T-cell (primary cell): ENCODE measurements around the gene SENP7. TPM values are rescaled to one million over a fixed set of nuclear protein-coding genes. Genes with fewer than 3 reads are reported as not detected.

Experiments
- ATAC-seq, 4 experiments: fragments of 200-7000 bp in 3 of 4; fragments of 150-1000 bp in 1 of 4; cut with Tn5 transposase; replicated peaks in 1 of 4; 1 replicate in 3 of 4; 2 replicates in 1 of 4; pipeline ENCODE4 v1.10.0; 2021; ENCODE audit warnings: moderate library complexity in 3 of 4, mild to moderate bottlenecking in 2 of 4, moderate number of reproducible peaks in 1 of 4
- CTCF ChIA-PET, 2 donors: fragments of 300-600 bp; sonication (Branson Sonifier 250); formaldehyde crosslinking; loops; one replicate each; lab custom pipeline; 2022; ENCODE audit warnings: antibody characterized with exemption in 2 of 2; lab: Charles Lee
- POLR2A ChIA-PET, 2 donors: fragments of 300-600 bp; sonication (Branson Sonifier 250); formaldehyde crosslinking; loops; one replicate each; lab custom pipeline; 2022; ENCODE audit warnings: antibody characterized with exemption in 2 of 2; lab: Charles Lee
- DNase-seq, 35 experiments: peaks; one replicate each; pipeline versions ENCODE4 v3.0.0 to v3.0.0-alpha.2; 2013 to 2023
- H3K27ac ChIP-seq: one replicate; pipeline ENCODE4 v1.5.1; 2013; ENCODE audit warnings: low read length
- H3K27me3 ChIP-seq, 2 experiments: replicated peaks in 1 of 2; 1 replicate in 1 of 2; 2 replicates in 1 of 2; pipeline versions ENCODE4 v1.6.1 to v1.7.0; 2013; ENCODE audit warnings: low read length in 1 of 2, mixed read lengths in 1 of 2; ENCODE audit not compliant: control insufficient read depth in 2 of 2, insufficient read depth in 2 of 2; ENCODE audit errors: extremely low read depth in 1 of 2
- H3K36me3 ChIP-seq, 2 donors: 1 replicate in 1 of 2; 2 replicates in 1 of 2; pipeline versions ENCODE4 v1.6.1 to v1.7.0; 2013; ENCODE audit warnings: low read length in 1 of 2; ENCODE audit not compliant: control insufficient read depth in 2 of 2, insufficient read depth in 1 of 2; ENCODE audit errors: extremely low read depth in 1 of 2
- H3K4me1 ChIP-seq, 2 experiments: 1 replicate in 1 of 2; 2 replicates in 1 of 2; pipeline versions ENCODE4 v1.6.1 to v1.7.0; 2013; ENCODE audit warnings: low read length in 2 of 2, mixed read lengths in 1 of 2; ENCODE audit not compliant: insufficient read depth in 2 of 2, control insufficient read depth in 1 of 2; ENCODE audit errors: extremely low read depth in 1 of 2
- H3K4me3 ChIP-seq, 2 donors: 1 replicate in 1 of 2; 2 replicates in 1 of 2; pipeline versions ENCODE4 v1.5.1 to v1.7.0; 2013; ENCODE audit warnings: mild to moderate bottlenecking in 2 of 2, low read length in 1 of 2, moderate library complexity in 1 of 2; ENCODE audit not compliant: control insufficient read depth in 1 of 2; ENCODE audit errors: extremely low read depth in 1 of 2
- H3K9me3 ChIP-seq: 2 replicates; pipeline ENCODE4 v1.7.0; 2013
- H3K27ac Mint-ChIP-seq, 2 donors: one replicate each; pipeline ENCODE4 v1.8.0; 2020 to 2021; ENCODE audit warnings: mild to moderate bottlenecking in 2 of 2, mixed read lengths in 2 of 2
- H3K27me3 Mint-ChIP-seq, 2 donors: one replicate each; pipeline ENCODE4 v1.8.0; 2021 to 2022; ENCODE audit warnings: mixed read lengths in 2 of 2
- H3K36me3 Mint-ChIP-seq: one replicate; pipeline ENCODE4 v1.8.0; 2021; ENCODE audit warnings: mixed read lengths
- H3K4me1 Mint-ChIP-seq, 3 donors: one replicate each; pipeline ENCODE4 v1.8.0; 2020 to 2022; ENCODE audit warnings: mixed read lengths in 3 of 3, mild to moderate bottlenecking in 1 of 3
- H3K4me3 Mint-ChIP-seq, 3 donors: one replicate each; pipeline ENCODE4 v1.8.0; 2020 to 2022; ENCODE audit warnings: mild to moderate bottlenecking in 3 of 3, mixed read lengths in 3 of 3, moderate library complexity in 3 of 3
- H3K9me3 Mint-ChIP-seq, 3 donors: one replicate each; pipeline ENCODE4 v1.8.0; 2020 to 2022; ENCODE audit warnings: mixed read lengths in 3 of 3
- WGBS: methylation state at CpG from one replicate; pipeline ENCODE4 v1.1.5; 2013; ENCODE audit warnings: missing lambda C conversion rate; ENCODE audit not compliant: insufficient coverage; 5-methylcytosine and 5-hydroxymethylcytosine counted together
- total RNA-seq, 35 experiments: library from RNA in 6 of 35; stranded (reverse) in 6 of 35; fragments of 120-200 nt in 1 of 35; gene quantifications; one replicate each; pipeline versions ENCODE4 v1.2.1 to v1.2.4 and lab custom pipeline; 2013 to 2026

The SENP7 gene
- total RNA-seq, 5 donors from 2014 or later (not counting 1 experiment from before 2014, with no cell fraction given): 45.8 to 55.9 (median 48.6) TPM

GRCh38 chr3:101536266-101536665 lies 23.3 kb upstream of the SENP7 start:
- Histone ChIP-seq H3K27me3 (no peaks in the 10 kb centered on the region), H3K36me3 (no peaks in the 10 kb centered on the region), H3K4me1 (peaks cover 7 to 13% of the 10 kb centered on the region in 2 experiments), H3K27ac (no peak overlapping the region), H3K9me3 (no peaks in the 10 kb centered on the region), H3K4me3 (no peak overlapping the region)
- H3K36me3 Mint-ChIP-seq: no peaks in the 10 kb centered on the region
- no peaks in the 10 kb centered on the region for H3K27me3 Mint-ChIP-seq
- ATAC-seq: no peak
- peaks cover 0 to 5% (median 4%) of the 10 kb centered on the region in 3 donors for H3K9me3 Mint-ChIP-seq
- H3K4me3 Mint-ChIP-seq: no peak overlapping the region
- H3K4me1 Mint-ChIP-seq: peaks cover 13 to 19% (median 18%) of the 10 kb centered on the region in 3 donors
- DNase-seq: no peak
- ChIA-PET POLR2A (no interaction called here), CTCF (no interaction called here)
- H3K27ac Mint-ChIP-seq: peak overlapping the region in 1 of 2 donors; percentile 66
- 100% methylated on average over 1 of the region's 1 CpG for WGBS

GRCh38 chr3:101535221-101535620 lies 22.2 kb upstream of the SENP7 start:
- CTCF ChIA-PET: interaction anchor here in 1 of 2 donors (0.6 kb wide), 1 partner anchor 10 kb away, joined by 3 read pairs; no protein-coding TSS in a partner anchor

GRCh38 chr3:101533603-101533968 lies 20.6 kb upstream of the SENP7 start:
- no peak overlapping the region for H3K27ac ChIP-seq
- WGBS: no CpG with 5 or more reads among the region's 1 CpG
- H3K27ac Mint-ChIP-seq: no peak overlapping the region
- ATAC-seq (no peak), DNase-seq (no peak)
- no peaks in the 10 kb centered on the region for H3K27me3 Mint-ChIP-seq
- no peaks in the 10 kb centered on the region for H3K36me3 ChIP-seq
- POLR2A ChIA-PET: interaction anchor here in 1 of 2 donors (0.7 kb wide), 1 partner anchor 10 kb away, joined by 10 read pairs; no protein-coding TSS in a partner anchor
- no peaks in the 10 kb centered on the region for H3K9me3 ChIP-seq
- H3K4me1 Mint-ChIP-seq: peaks cover 36 to 43% (median 40%) of the 10 kb centered on the region in 3 donors
- CTCF ChIA-PET: no interaction called here
- H3K36me3 Mint-ChIP-seq: peaks cover 4% of the 10 kb centered on the region
- no peaks in the 10 kb centered on the region for H3K27me3 ChIP-seq
- no peak overlapping the region for H3K4me3 ChIP-seq
- H3K9me3 Mint-ChIP-seq: peaks cover 0 to 4% (median 0%) of the 10 kb centered on the region in 3 donors
- H3K4me3 Mint-ChIP-seq: no peak overlapping the region
- peaks cover 18 to 31% of the 10 kb centered on the region in 2 experiments for H3K4me1 ChIP-seq

More at GRCh38 chr3:101535221-101535620, 22.2 kb upstream of the SENP7 start:
- ATAC-seq: no peak
- H3K36me3 Mint-ChIP-seq: no peaks in the 10 kb centered on the region
- no peak overlapping the region for H3K27ac Mint-ChIP-seq
- H3K9me3 Mint-ChIP-seq: peaks cover 0 to 5% (median 4%) of the 10 kb centered on the region in 3 donors
- no peaks in the 10 kb centered on the region for H3K27me3 Mint-ChIP-seq
- WGBS: no CpG with 5 or more reads among the region's 5 CpGs
- H3K36me3 ChIP-seq: no peaks in the 10 kb centered on the region
- POLR2A ChIA-PET: interaction anchor here (0.6 to 0.7 kb wide), 4 partner anchors 16 to 1514 kb away, joined by 3 to 4 read pairs (median 4); no protein-coding TSS in a partner anchor
- no peak for DNase-seq
- no peak overlapping the region for H3K4me3 Mint-ChIP-seq
- peaks cover 23 to 29% (median 29%) of the 10 kb centered on the region in 3 donors for H3K4me1 Mint-ChIP-seq
- no peak overlapping the region for H3K4me3 ChIP-seq
- no peak overlapping the region for H3K27ac ChIP-seq
- peaks cover 15 to 21% of the 10 kb centered on the region in 2 experiments for H3K4me1 ChIP-seq
- no peaks in the 10 kb centered on the region for H3K9me3 ChIP-seq
- H3K27me3 ChIP-seq: no peaks in the 10 kb centered on the region

- Mint-ChIP-seq H3K9me3 (peaks cover 0 to 4% (median 0%) of the 10 kb centered on the region in 3 donors), H3K27me3 (no peaks in the 10 kb centered on the region), H3K4me3 (no peak overlapping the region), H3K36me3 (peaks cover 4% of the 10 kb centered on the region), H3K27ac (peak overlapping the region; percentile 3 to 85), H3K4me1 (peaks cover 36 to 44% (median 40%) of the 10 kb centered on the region in 3 donors)
- H3K4me3 ChIP-seq: no peak overlapping the region
- ATAC-seq (no peak), DNase-seq (no peak)
- ChIA-PET POLR2A (no interaction called here), CTCF (no interaction called here)
- no peaks in the 10 kb centered on the region for H3K36me3 ChIP-seq
- no peaks in the 10 kb centered on the region for H3K9me3 ChIP-seq
- H3K4me1 ChIP-seq: peaks cover 18 to 31% of the 10 kb centered on the region in 2 experiments
- H3K27ac ChIP-seq: no peak overlapping the region
- no peaks in the 10 kb centered on the region for H3K27me3 ChIP-seq
- WGBS: 94% methylated on average over 7 of the region's 9 CpGs
Measured at GRCh38 chr3:101532783-101533602, 20.0 kb upstream of the SENP7 start.

GRCh38 chr3:101531473-101532086 lies 18.6 kb upstream of the SENP7 start:
- peak; percentile 70 to 80 (median 78) for ATAC-seq
- Mint-ChIP-seq H3K4me3 (peak overlapping the region in 2 of 3 donors; percentile 21 to 63), H3K36me3 (peaks cover 4% of the 10 kb centered on the region), H3K27ac (peak overlapping the region; percentile 85 to 94), H3K27me3 (no peaks in the 10 kb centered on the region), H3K4me1 (peaks cover 41 to 48% (median 43%) of the 10 kb centered on the region in 3 donors), H3K9me3 (peaks cover 0 to 4% (median 0%) of the 10 kb centered on the region in 3 donors)
- H3K4me3 ChIP-seq: no peak overlapping the region
- CTCF ChIA-PET: interaction anchor here (0.6 to 1.0 kb wide), 3 partner anchors 19 to 704 kb away, joined by 3 to 5 read pairs (median 5); no protein-coding TSS in a partner anchor
- no peaks in the 10 kb centered on the region for H3K36me3 ChIP-seq
- DNase-seq: peak in 1 of 35 experiments; percentile 29
- H3K27ac ChIP-seq: no peak overlapping the region
- POLR2A ChIA-PET: interaction anchor here in 1 of 2 donors (0.5 kb wide), 1 partner anchor 123 kb away, joined by 4 read pairs; no protein-coding TSS in a partner anchor
- no CpG with 5 or more reads among the region's 2 CpGs for WGBS
- H3K27me3 ChIP-seq: no peaks in the 10 kb centered on the region
- H3K9me3 ChIP-seq: no peaks in the 10 kb centered on the region
- peaks cover 18 to 31% of the 10 kb centered on the region in 2 experiments for H3K4me1 ChIP-seq

- Histone ChIP-seq H3K4me1 (peaks cover 18 to 31% of the 10 kb centered on the region in 2 experiments), H3K4me3 (no peak overlapping the region), H3K9me3 (no peaks in the 10 kb centered on the region), H3K36me3 (no peaks in the 10 kb centered on the region), H3K27ac (peak overlapping the region; percentile 71), H3K27me3 (no peaks in the 10 kb centered on the region)
- ATAC-seq (peak; percentile 57 to 76 (median 62)), DNase-seq (peak in 1 of 35 experiments; percentile 35)
- peak overlapping the region; percentile 85 to 94 for H3K27ac Mint-ChIP-seq
- H3K9me3 Mint-ChIP-seq: peaks cover 0 to 4% (median 0%) of the 10 kb centered on the region in 3 donors
- ChIA-PET CTCF (interaction anchor here (0.5 to 1.0 kb wide), 5 partner anchors 12 to 93 kb away, joined by 3 read pairs; partner anchors contain the start of gene SENP7 (in 1 of the 2)), POLR2A (interaction anchor here (0.5 to 1.7 kb wide), 4 partner anchors 9 to 16 kb away, joined by 3 to 8 read pairs (median 6); no protein-coding TSS in a partner anchor)
- peak overlapping the region in 2 of 3 donors; percentile 43 to 63 for H3K4me3 Mint-ChIP-seq
- H3K4me1 Mint-ChIP-seq: peaks cover 41 to 48% (median 43%) of the 10 kb centered on the region in 3 donors
- no CpG with 5 or more reads among the region's 2 CpGs for WGBS
- H3K36me3 Mint-ChIP-seq: peaks cover 4% of the 10 kb centered on the region
- H3K27me3 Mint-ChIP-seq: no peaks in the 10 kb centered on the region
Measured at GRCh38 chr3:101530686-101531047, 17.7 kb upstream of the SENP7 start.
